ENCODE data around the gene KIAA0232.

KIAA0232 gene, protein sequence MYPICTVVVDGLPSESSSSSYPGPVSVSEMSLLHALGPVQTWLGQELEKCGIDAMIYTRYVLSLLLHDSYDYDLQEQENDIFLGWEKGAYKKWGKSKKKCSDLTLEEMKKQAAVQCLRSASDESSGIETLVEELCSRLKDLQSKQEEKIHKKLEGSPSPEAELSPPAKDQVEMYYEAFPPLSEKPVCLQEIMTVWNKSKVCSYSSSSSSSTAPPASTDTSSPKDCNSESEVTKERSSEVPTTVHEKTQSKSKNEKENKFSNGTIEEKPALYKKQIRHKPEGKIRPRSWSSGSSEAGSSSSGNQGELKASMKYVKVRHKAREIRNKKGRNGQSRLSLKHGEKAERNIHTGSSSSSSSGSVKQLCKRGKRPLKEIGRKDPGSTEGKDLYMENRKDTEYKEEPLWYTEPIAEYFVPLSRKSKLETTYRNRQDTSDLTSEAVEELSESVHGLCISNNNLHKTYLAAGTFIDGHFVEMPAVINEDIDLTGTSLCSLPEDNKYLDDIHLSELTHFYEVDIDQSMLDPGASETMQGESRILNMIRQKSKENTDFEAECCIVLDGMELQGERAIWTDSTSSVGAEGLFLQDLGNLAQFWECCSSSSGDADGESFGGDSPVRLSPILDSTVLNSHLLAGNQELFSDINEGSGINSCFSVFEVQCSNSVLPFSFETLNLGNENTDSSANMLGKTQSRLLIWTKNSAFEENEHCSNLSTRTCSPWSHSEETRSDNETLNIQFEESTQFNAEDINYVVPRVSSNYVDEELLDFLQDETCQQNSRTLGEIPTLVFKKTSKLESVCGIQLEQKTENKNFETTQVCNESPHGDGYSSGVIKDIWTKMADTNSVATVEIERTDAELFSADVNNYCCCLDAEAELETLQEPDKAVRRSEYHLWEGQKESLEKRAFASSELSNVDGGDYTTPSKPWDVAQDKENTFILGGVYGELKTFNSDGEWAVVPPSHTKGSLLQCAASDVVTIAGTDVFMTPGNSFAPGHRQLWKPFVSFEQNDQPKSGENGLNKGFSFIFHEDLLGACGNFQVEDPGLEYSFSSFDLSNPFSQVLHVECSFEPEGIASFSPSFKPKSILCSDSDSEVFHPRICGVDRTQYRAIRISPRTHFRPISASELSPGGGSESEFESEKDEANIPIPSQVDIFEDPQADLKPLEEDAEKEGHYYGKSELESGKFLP (N-terminal part only)

DNA sequence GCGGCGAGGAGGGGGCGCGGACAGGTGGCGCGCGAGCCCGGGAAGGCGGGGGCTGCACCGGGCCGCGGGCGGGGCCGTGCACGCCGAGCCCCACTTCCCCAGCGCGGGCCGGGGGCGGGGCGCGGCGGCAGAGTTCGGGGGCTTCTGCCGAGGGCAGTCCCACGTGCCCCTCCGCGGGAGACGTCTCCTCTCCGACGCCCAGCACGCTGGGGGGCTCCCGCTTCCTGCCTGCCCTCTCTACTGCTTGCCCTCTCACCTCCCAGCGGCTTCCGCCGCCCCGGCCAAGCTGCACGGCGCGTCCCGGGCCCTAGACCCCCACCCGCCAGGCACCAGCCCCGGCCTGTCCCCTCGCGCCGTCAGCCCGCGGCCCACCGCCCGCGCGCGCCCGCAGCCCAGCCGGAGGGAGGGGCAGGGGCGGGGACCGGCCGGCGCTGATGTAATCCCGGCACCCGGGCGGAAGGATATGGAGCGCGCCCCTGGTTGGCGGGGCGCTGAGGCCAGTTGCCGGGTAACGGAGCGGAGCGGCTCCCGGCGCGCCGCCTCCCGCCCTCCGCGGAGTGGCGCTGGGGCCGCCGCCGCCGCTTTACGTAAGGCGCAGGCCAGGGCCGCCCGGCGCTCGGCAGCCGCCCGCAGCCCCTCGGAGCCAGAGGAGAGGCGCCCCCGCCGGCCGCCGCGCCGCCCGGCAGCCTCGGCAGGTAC is at the start of gene KIAA0232:
TSS of gene KIAA0232 (plus strand) at position 581 of the 699 bp plus-strand sequence. CDS start 41,727 bp downstream, outside the sequence.
- DNase-seq (ENCODE audit: low read depth) = peak; percentile 88

DNA sequence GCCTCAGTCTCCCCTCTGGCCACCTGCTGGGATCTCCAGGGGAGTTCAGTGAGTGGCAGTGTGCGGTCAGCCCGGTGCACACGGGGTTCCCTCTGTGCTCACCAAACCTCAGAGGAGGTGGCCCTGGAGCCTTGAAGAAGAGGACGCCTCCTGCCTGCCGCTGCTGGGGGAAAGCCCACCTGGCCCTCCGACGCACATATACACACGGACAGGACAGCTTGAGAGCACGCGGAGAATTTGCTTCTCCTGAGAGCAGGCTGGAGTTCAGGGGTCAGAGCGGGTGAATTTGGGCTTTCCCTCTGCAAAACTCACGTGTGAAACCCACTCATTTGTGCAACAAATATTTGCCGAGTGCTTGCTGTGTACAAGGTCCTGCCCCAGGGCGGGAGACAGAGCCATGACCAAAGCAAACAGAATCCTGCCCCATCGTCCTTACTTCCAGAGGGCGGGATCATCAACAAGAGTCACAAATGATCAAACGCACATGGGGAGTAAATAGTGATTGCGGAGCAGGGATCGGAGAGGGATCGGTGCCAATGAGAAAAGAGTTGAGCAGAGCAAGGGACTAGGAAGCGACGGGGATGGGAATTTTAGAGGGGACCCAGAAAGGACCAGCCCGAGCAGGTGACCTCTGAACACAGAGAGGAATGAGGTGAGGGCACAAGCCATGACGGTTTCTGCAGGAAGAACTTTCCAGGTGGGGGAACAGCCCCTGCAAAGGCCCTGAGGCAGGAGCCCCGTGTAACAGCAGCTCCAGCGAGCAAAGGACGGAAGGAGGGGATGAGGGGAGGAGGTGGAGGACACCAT is 49.0 kb upstream of the KIAA0232 start:
- DNase-seq (ENCODE audit: low read depth) = no peak

DNA sequence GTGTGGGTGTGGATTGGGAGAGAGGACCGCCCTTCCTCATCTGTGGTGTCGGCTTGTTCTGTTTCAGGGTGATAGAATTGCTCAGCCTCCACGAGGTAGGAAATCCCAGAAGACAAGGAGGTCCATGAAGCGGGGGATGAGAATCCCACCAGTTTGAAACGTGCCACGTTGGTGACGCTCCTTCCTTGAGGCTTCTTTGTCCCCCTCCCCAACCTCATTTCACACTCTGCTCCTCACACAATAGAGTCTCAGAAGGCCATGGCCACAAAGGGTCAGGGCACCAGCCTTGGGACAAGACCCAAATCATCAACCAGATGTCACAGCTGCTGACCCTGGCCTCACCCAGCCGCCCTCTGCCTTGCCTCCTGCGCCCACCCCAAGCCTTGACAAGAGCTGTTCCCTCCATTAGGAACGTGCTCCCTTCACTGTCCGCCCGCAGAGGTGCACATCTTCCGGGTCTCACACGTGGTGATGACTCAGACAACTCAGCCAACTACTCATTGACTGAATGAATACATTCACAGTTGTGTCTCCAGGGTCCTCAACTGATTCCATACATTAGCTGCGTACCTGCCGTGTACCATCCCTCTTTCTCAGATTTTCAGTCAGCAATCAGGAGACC is 48.3 kb upstream of the KIAA0232 start:
- no peak for DNase-seq (ENCODE audit: low read depth)

DNA sequence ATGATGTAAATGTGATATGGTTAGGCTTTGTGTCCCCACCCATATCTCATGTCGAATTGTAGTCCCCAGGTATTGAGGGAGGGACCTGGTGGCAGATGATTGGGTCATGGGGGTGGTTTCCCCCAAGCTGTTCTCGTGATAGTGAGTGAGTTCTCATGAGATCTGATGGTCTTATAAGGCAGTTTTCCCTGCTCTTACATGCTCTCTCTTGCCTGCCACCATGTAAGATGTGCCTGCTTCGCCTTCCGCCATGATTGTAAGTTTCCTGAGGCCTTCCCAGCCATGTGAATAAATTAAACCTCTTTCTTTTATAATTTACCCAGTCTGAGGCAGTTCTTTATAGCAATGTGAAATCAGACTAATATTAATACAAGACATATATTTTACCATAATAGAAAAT is 42.6 kb upstream of the KIAA0232 start:
- no peak for DNase-seq (ENCODE audit: low read depth)

DNA sequence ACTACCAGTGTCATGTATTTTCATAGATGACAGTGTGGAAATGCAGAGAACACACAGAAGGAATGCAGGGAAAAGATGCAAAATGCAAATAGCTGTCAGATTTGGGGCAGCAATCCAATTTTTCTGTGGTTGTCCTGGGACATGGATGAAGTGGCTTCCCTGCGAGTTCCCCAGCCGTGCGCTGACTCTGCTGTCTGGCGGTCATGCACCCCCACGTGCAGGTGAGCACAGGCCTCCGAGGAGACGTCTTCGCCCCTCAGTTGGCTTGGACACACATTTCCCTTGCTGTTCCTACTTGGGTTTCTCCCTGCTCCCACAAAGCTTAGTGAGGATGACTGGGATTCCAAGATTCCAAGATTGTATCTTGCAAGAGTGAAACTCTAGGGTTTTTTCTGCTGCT is 42.2 kb upstream of the KIAA0232 start:
- DNase-seq (ENCODE audit: low read depth) = no peak

DNA sequence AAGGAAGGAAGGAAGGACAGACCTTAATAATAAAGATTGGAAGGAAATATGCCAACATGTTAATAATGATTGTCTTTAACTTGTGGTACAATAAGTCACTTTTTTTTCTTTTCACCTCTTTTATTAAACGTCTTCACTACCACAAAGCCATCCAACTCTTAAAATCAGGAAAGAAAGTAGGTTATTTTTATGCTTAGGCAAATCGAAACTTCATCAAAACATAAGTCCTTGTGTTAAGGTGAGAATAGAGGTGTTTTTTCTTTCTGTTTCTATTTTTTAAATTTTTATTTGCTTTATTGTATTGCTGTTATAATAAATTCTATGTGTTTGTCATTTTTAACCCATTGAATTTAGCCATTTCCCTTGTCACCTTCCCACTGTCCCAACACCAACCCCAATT is 40.0 kb upstream of the KIAA0232 start:
- DNase-seq (ENCODE audit: low read depth) = no peak

DNA sequence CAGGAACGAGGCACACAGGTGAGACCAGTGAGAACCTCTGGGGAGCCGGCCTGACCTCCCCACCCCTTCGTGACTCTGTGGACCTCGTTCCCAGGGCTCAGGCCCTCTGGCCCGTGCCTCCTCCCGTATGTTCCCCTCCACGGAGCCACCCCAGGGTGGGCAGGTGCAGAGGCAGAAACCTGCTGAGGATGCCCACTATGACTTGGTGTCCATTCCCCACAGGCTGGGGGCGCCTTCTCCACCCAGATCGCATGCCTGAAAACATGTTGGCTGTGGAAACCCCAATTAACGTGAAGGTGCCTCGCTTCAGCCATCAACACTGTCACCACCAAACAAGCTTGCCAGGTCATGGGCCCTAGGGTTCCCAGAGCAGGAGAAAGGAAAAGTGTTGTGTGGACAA is 39.5 kb upstream of the KIAA0232 start:
- DNase-seq (ENCODE audit: low read depth) = no peak

DNA sequence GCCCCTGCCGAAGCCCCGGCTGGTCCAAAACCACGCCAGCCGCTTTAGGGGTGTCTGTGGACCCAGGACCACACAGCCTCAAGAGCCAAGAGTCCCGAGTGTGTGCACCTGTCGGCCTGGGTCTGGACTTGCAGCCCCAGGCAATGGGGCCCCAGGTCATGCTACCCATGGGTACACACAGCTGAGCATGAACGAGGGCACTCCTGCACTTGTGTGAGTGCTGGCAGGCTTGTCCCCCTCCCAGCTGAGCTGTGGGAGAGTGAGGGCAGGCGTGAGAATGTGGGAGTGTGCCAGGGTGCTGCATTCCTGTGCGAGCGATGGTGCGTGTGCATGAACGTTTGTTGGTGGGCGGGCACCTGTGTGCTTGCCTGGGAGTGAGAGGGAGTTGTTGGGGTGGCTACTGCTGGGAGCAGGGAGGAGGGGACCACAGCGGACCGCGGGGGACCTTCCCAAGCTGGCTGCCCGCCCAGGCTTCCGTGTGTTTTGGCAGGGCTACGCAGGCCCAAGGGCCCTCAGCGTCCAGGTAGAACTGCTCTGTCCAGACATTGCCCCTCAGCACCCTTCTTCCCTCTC is 35.7 kb upstream of the KIAA0232 start:
- no peak for DNase-seq (ENCODE audit: low read depth)

DNA sequence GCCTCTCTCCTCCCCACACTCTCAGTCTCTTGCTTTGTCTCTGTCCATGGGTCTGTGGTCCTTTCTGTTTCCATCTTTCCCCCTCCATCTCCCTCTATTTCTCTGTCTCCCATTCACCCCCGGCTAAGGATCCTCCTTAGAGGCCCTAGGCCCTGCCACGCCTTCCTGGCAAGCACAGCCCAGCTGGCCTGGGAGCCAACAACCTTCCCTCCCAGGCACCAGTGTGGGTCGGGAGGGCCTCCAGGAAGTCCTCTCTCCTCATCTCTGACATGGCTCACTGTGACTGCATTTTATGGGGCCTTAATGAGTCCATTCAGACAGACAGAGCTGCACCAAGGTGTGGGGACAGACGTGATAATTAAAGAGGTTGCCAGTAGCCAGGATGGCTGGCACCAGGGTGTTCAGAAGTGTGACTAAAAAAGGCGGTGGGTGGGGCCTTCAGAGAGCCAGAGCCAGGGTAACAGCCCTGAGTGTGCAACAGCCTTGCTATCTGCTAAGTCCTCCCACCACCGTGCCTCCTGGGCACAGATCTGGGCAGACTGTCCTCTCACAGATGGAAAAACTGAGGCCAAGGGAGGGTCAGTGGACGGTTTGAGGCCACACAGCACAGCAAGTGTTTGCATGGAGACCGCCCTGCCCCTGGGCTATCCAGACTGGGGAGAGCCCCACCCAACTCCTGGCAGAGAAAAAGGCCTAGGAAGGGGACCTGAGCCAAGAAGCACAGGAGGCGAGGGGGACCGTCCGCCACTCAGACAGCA is 35.1 kb upstream of the KIAA0232 start:
- DNase-seq (ENCODE audit: low read depth) = no peak

DNA sequence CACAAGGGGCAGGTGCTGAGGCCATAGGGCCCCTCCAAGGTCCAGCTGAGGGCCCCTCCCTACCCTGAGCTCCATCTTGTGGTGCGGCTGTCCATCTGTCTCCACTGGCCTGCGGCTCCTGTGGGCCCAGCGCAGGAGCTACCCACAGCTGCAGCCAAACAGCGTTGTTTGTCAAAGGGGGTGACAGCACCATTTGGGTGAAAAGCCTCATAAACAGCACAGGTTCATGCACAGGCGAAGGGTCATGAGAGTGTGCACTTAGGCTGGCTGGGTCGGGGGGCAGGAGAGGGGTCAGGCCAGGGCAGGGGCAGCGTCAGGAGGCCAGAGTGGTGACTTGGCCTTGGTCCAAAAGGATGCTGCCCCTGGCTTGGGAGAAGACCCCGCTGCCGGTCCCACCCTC is 34.2 kb upstream of the KIAA0232 start:
- DNase-seq (ENCODE audit: low read depth) = no peak

DNA sequence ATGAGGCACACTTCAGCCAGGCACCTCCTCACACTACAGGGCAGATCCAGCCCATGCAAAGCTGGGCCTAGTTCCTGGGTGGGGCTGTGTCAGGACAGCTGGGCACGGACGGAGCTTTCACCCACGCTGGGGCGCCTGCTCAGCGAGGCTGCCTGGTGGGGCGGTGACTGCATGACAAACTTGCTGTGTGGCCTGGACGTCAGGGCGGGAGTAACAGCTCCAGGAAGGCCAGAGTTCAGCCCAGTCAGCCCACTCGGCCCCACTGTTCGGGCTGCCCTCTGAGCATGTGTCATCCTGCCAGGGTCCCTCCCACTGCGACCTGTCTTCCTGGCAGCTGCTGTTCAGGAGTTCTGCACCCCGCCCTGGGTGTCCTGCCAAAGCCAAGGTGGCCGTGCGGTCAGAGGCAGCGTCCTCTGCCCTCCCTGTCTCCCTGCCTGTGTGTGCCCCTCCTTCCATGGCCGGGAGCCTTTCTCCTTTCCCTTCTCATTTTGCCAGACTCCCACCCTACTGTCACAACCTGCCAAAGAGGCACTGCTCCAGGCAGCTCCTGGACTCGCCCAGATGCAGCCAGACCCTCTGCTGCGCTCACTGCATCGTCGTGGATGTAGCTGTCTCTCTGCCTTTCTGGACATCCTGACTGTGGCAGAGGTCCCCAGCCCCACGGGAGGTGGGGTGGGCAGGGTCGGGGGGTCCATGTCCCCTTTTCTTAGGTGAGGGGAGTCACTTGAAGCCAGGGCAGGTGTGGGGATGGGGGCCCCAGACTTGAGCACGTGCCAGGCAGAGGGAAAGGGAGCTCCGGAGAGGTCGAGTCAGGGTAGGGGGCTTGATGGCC is 33.0 kb upstream of the KIAA0232 start:
- DNase-seq (ENCODE audit: low read depth) = peak; percentile 43

DNA sequence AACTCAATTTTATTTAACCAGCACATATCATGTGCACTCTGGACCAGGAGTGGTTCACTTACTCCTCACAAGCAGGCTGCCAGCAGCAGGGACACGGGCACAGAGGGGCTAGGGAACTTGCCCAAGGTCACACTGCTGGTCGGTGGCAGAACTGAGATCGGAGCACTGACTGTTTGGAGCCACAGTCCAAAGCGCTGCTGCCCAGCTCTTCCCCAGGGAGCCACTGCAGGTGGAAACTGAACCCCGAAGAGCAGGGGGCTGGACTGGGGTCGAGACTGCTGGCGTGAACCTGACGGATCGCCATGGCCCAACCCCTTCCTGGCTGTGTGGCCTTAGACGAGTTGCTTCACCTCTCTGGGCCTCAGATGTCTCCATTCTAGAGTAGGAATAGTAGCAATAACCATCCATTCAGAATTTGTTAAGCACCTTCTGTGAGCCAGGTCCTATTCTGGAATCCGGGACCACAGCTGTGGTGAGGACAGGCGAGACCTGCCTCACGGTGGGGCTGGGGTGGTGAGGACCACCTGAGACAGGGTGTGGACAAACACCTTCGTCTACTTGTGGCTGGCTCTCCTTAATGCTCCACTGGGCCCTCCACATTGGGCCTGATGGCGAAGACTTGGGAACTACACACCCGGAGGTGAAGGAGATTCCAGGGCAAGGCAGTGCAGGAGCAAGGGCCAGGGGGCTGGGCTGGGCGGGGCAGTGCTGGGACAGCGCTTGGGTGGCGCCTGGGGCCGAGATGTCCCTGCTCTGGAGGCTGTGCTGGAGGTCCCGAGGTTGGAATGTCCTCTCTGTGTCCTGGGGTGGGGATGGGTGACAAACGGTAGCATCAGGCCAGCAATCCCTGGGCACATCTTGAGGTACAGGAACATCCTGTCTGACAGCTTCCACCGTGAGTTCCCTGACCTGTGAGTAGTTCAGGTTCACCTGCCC is 32.0 kb upstream of the KIAA0232 start:
- no peak for DNase-seq (ENCODE audit: low read depth)

DNA sequence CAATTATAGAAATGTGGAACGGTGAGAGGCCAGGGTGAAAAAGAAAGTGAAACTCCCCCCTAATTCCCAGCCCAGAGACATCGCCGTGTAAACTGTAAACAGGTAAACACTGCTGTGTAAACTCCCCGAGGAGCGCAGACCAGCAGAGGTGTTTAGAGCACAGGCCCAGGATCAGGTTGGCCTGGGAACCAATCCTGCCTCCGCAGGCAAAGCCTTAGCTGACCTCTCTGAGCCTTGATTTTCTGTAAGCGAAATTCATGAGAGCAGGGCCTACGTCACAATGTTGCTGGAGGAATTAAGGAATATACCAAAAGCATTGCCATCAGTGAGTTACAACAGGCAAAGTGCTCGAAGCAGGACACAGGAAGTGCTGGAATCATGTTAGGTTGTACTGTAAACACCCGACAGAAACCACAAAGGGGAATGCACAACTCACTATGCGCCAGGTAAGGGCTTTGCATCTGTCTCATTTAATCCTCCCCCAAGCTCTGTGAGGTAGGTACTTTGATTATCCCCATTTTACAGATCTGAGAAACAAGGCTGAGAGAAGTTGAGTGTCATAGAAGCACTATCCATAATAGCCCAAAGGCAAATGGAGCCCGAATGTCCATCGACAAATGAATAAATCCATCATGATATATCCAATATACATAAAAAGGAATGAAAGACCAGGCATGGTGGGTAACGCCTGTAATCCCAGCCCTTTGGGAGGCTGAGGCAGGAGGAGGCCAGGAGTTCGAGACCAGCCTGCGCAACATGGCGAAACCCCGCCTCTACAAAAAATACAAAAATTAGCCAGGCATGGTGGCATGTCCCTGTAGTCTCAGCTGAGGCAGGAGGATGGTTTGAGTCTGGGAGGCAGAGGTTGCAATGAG is 30.7 kb upstream of the KIAA0232 start:
- DNase-seq (ENCODE audit: low read depth) = no peak

DNA sequence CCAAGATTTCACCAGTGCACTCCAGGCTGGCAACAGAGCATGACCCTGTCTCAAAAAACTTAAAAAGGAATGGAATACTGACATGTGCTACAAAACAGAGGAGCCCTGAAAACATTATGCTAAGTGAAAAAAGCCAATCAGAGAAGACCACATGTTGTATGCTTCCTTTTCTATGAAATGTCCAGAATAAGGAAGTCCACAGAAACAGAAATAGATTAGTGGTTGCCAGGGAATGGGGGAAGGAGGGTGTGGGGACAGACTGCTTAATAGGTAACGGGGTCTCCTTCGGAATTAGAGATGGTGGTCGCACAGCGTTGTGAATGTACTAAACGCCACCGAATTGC is 30.1 kb upstream of the KIAA0232 start:
- no peak for DNase-seq (ENCODE audit: low read depth)

DNA sequence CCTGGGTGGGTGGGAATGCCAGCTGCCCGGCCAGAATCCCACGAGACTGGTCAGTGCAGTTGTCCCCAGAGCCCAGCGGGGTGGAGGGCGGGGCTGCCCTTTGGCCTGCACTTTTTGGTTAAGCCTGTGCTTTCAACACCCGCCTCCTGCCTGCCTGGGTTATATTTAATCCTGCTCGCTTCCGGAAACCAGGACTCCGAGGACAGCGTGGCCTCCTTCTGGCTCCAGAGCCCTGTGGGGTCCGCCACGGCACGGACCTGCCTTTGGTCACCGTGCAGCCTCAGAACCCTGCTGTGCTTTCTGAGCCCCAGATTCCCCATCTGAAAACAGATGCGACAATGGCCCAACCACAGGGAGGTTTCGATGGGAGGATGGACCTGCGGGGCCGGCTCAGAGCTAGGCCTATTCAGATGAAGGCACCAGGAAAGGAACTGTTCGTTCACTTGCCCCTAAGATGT is 29.4 kb upstream of the KIAA0232 start:
- DNase-seq (ENCODE audit: low read depth) = no peak

DNA sequence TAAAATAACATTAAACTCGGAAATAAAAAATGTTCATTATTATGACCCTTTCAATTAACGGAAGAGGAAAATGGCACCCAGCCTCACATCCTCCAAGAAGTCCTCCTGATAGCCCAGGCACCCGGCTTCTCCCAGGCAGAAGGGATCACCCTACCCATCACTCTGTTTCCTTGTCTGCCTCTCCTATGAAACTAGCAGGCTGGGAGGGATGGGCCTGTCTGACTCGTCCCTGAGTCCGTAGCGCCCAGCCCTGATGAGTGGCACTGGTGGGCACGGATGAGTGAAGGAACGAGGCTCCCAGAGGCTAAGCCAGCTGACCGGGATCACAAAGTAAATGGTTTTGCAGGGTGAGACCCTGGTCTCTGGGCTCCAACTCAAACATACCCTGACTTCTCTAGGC is 28.6 kb upstream of the KIAA0232 start:
- no peak for DNase-seq (ENCODE audit: low read depth)
